ENCODE measurements around the gene SPECC1.

DNA sequence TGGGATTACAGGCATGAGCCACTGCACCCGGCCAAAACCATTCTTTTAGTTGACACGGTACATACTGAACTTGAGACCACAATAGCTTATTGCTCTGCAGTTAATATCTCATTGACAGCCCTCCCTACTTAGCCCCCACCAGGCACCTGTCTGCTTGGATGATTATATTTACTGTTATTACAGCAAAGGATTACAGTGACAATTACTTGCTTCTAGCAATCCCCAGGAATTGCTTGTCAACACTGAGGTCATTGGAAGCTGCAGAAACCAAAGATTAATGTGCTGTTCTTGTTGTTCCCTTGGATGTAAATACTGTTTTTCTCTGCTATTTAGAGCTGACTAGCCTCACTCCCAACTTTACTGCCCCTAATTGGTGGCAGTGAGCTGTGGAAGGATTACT, 247.0 kb downstream of the SPECC1 start:
- TF ChIP-seq MAZ (IDR thresholded peaks at IDR 0.05; ENCODE audit: borderline replicate concordance, low read depth, low read length), result no peak
- TF ChIP-seq CTCF (conservative IDR thresholded peaks at IDR 0.05; ENCODE audit: low read depth, low read length), result no peak

All from IMR-90 (cell line).